SW 1271 (cell line): ENCODE results near the gene TEX14.
"Not testable (repeated sequence)": the region's sequence is repeated elsewhere in the genome, so short reads cannot be mapped to it uniquely, and the experiment has no call there.

ENCODE experiments used
- DNase-seq, 2 experiments: peaks; one replicate each; lab custom pipeline; 2025; lab: John Stamatoyannopoulos, UW

The TEX14 gene

GRCh38 chr17:58691701-58692238, at the start of gene TEX14:
Gene TEX14 (minus strand): TSS chr17:58692045. CDS start chr17:58652001, 40,044 bp downstream.
- peak in 1 of 2 experiments; percentile 65 for DNase-seq

GRCh38 chr17:58741121-58741625, 49.3 kb upstream of the TEX14 start:
- DNase-seq, result no peak

- DNase-seq, result no peak
Observed at GRCh38 chr17:58734811-58735210, 43.0 kb upstream of the TEX14 start.

- DNase-seq, result no peak
Observed at GRCh38 chr17:58734040-58734439, 42.2 kb upstream of the TEX14 start.

- DNase-seq, result no peak
Observed at GRCh38 chr17:58730937-58731336, 39.1 kb upstream of the TEX14 start.

- DNase-seq, result no peak
Observed at GRCh38 chr17:58728798-58729197, 37.0 kb upstream of the TEX14 start.

GRCh38 chr17:58722696-58723095, 30.9 kb upstream of the TEX14 start:
- no peak for DNase-seq

- no peak for DNase-seq
Observed at GRCh38 chr17:58722274-58722673, 30.4 kb upstream of the TEX14 start.

GRCh38 chr17:58710948-58711552, 19.2 kb upstream of the TEX14 start:
- peak in 1 of 2 experiments; percentile 34 for DNase-seq

GRCh38 chr17:58706351-58707140, 14.7 kb upstream of the TEX14 start:
- DNase-seq, result no peak

GRCh38 chr17:58703916-58704286, 12.1 kb upstream of the TEX14 start:
- DNase-seq, result no peak

GRCh38 chr17:58703137-58703915, 11.5 kb upstream of the TEX14 start:
- DNase-seq, result peak in 1 of 2 experiments; percentile 43

- DNase-seq, result no peak
Observed at GRCh38 chr17:58702708-58703107, 10.9 kb upstream of the TEX14 start.

GRCh38 chr17:58702045-58702476, 10.2 kb upstream of the TEX14 start:
- DNase-seq, result no peak

GRCh38 chr17:58699771-58700170, 7.9 kb upstream of the TEX14 start:
- no peak for DNase-seq

GRCh38 chr17:58694826-58695225, 3.0 kb upstream of the TEX14 start:
- no peak for DNase-seq

GRCh38 chr17:58694302-58694701, 2.5 kb upstream of the TEX14 start:
- no peak for DNase-seq

- no peak for DNase-seq
Observed at GRCh38 chr17:58693751-58694150, 1.9 kb upstream of the TEX14 start.

GRCh38 chr17:58693208-58693607, 1.4 kb upstream of the TEX14 start:
- no peak for DNase-seq

- DNase-seq, result peak; percentile 67 to 87
Observed at GRCh38 chr17:58692239-58693055, 602 bp upstream of the TEX14 start, which contains the start of gene RAD51C. Gene RAD51C (plus strand): TSS chr17:58692602. CDS start chr17:58692644, 42 bp downstream.

- not testable (repeated sequence) for DNase-seq
Observed at GRCh38 chr17:58690033-58690432, 1.8 kb downstream of the TEX14 start.
